Keratinocyte (primary cell): ENCODE measurements around the gene FAM32A.

Source experiments
- EZH2 ChIP-seq: IDR thresholded peaks from one replicate; pipeline ENCODE4 v1.6.1; 2012; ENCODE audit warnings: inconsistent platforms, mild to moderate bottlenecking, low read length, moderate library complexity
- TF ChIP-seq, protein P1 (sequence below), 3 experiments: IDR thresholded peaks in 1 of 3; conservative IDR thresholded peaks in 1 of 3; optimal IDR thresholded peaks in 1 of 3; 2 replicates in 2 of 3; 3 replicates in 1 of 3; pipeline versions ENCODE3 to v1.5.1; 2011; ENCODE audit warnings: low read length in 3 of 3, mild to moderate bottlenecking in 3 of 3, moderate library complexity in 2 of 3, control low read depth in 1 of 3, inconsistent platforms in 1 of 3; ENCODE audit not compliant: insufficient read depth in 2 of 3; ENCODE audit errors: extremely low read depth in 1 of 3

- TF ChIP-seq, protein P1, sequence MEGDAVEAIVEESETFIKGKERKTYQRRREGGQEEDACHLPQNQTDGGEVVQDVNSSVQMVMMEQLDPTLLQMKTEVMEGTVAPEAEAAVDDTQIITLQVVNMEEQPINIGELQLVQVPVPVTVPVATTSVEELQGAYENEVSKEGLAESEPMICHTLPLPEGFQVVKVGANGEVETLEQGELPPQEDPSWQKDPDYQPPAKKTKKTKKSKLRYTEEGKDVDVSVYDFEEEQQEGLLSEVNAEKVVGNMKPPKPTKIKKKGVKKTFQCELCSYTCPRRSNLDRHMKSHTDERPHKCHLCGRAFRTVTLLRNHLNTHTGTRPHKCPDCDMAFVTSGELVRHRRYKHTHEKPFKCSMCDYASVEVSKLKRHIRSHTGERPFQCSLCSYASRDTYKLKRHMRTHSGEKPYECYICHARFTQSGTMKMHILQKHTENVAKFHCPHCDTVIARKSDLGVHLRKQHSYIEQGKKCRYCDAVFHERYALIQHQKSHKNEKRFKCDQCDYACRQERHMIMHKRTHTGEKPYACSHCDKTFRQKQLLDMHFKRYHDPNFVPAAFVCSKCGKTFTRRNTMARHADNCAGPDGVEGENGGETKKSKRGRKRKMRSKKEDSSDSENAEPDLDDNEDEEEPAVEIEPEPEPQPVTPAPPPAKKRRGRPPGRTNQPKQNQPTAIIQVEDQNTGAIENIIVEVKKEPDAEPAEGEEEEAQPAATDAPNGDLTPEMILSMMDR (optimal IDR thresholded peaks at IDR 0.05 in 1 of 3, IDR thresholded peaks at IDR 0.05 in 1 of 3, conservative IDR thresholded peaks at IDR 0.05 in 1 of 3; ENCODE audit: extremely low read depth in 1 of 3, insufficient read depth in 2 of 3, low read length in 3 of 3), result no peak
- no peak for TF ChIP-seq EZH2
These were observed 41.0 kb downstream of the FAM32A start for GRCh38 chr19:16226184-16226591.
